ENCODE results near the gene FBXL7.

The FBXL7 gene

GRCh38 chr5:15528476-15528875 is 28.5 kb downstream of the FBXL7 start:
- no peak overlapping the region for H3K27ac ChIP-seq

GRCh38 chr5:15529013-15529412 is 29.0 kb downstream of the FBXL7 start:
- TF ChIP-seq CTCF (conservative IDR thresholded peaks at IDR 0.05; ENCODE audit: low read depth) = no peak
- no peak for DNase-seq (ENCODE audit: low spot score)
- ChIA-PET POLR2A (ENCODE audit: low non-redundant PET) (no interaction called here), CTCF (no interaction called here)
- no peak overlapping the region for H3K27ac ChIP-seq

More at GRCh38 chr5:15528476-15528875, 28.5 kb downstream of the FBXL7 start:
- no peak for TF ChIP-seq CTCF (conservative IDR thresholded peaks at IDR 0.05; ENCODE audit: low read depth)
- ChIA-PET POLR2A (ENCODE audit: low non-redundant PET) (no interaction called here), CTCF (no interaction called here)
- no peak for DNase-seq (ENCODE audit: low spot score)

GRCh38 chr5:15529821-15530220 is 29.8 kb downstream of the FBXL7 start:
- no peak for TF ChIP-seq CTCF (conservative IDR thresholded peaks at IDR 0.05; ENCODE audit: low read depth)
- CTCF ChIA-PET = interaction anchor here (0.6 kb wide), 1 partner anchor 724 kb away, joined by 3 read pairs; no protein-coding TSS in a partner anchor
- POLR2A ChIA-PET (ENCODE audit: low non-redundant PET) = no interaction called here
- H3K27ac ChIP-seq = no peak overlapping the region
- DNase-seq (ENCODE audit: low spot score) = no peak

- ChIA-PET POLR2A (ENCODE audit: low non-redundant PET) (no interaction called here), CTCF (no interaction called here)
- no peak overlapping the region for H3K27ac ChIP-seq
- TF ChIP-seq CTCF (conservative IDR thresholded peaks at IDR 0.05; ENCODE audit: low read depth) = no peak
- DNase-seq (ENCODE audit: low spot score) = no peak
Measured at GRCh38 chr5:15533129-15533893, 33.3 kb downstream of the FBXL7 start.

GRCh38 chr5:15535938-15536337 is 36.0 kb downstream of the FBXL7 start:
- POLR2A ChIA-PET (ENCODE audit: low non-redundant PET) = no interaction called here
- no peak overlapping the region for H3K27ac ChIP-seq
- no peak for TF ChIP-seq CTCF (conservative IDR thresholded peaks at IDR 0.05; ENCODE audit: low read depth)
- CTCF ChIA-PET = interaction anchor here (0.6 kb wide), 1 partner anchor 33 kb away, joined by 3 read pairs; no protein-coding TSS in a partner anchor
- DNase-seq (ENCODE audit: low spot score) = no peak

GRCh38 chr5:15538516-15538915 is 38.5 kb downstream of the FBXL7 start:
- POLR2A ChIA-PET (ENCODE audit: low non-redundant PET) = no interaction called here
- CTCF ChIA-PET = interaction anchor here (0.7 kb wide), 1 partner anchor 15 kb away, joined by 3 read pairs; no protein-coding TSS in a partner anchor
- no peak for DNase-seq (ENCODE audit: low spot score)
- no peak overlapping the region for H3K27ac ChIP-seq
- TF ChIP-seq CTCF (conservative IDR thresholded peaks at IDR 0.05; ENCODE audit: low read depth) = no peak
